Measurements from ENCODE around the gene FER1L5. TPM values are rescaled to one million over a fixed set of nuclear protein-coding genes. Genes with fewer than 3 reads are reported as not detected.

FER1L5 gene
- total and polyA plus RNA-seq, 10 donors = 0.02 to 0.23 (median 0.10) TPM; not detected in 3

DNA sequence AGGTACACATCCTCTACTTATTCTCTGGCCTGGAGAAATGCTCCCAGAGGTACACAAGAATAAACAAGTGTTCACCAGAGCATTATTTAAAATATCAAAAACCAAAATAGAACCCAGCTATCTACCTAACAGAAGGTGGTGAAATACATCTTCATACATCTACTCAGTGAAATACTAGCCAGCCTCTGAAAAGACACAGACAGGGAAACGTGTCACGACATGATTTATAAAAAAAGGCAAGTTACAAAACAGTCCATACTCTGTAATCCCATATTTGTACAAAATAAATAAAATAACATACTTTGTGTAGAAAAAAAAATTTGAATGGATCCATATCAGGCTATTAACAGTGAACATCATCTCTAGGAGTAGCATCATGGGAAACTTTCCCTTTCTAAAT is 42.6 kb upstream of the FER1L5 start:
- Histone ChIP-seq H3K27me3 (replicated peaks in 1 of 7) (no peaks in the 10 kb centered on the region), H3K4me1 (peaks cover 0 to 28% (median 11%) of the 10 kb centered on the region in 6 donors), H3K27ac (no peak overlapping the region), H3K9me3 (no peaks in the 10 kb centered on the region), H3K4me3 (no peak overlapping the region), H3K36me3 (peaks cover 3 to 100% (median 93%) of the 10 kb centered on the region in 6 donors)
- 84 to 95% (median 91%) methylated on average over 2 of the region's 2 CpGs for WGBS, 5 donors
- intact Hi-C loops (cut with DNase I; ENCODE audit: low total_unique reads) = no loop called here
- DNase-seq = no peak
- no peak for TF ChIP-seq POLR2AphosphoS5 (IDR thresholded peaks at IDR 0.05)
- TF ChIP-seq, protein P1, sequence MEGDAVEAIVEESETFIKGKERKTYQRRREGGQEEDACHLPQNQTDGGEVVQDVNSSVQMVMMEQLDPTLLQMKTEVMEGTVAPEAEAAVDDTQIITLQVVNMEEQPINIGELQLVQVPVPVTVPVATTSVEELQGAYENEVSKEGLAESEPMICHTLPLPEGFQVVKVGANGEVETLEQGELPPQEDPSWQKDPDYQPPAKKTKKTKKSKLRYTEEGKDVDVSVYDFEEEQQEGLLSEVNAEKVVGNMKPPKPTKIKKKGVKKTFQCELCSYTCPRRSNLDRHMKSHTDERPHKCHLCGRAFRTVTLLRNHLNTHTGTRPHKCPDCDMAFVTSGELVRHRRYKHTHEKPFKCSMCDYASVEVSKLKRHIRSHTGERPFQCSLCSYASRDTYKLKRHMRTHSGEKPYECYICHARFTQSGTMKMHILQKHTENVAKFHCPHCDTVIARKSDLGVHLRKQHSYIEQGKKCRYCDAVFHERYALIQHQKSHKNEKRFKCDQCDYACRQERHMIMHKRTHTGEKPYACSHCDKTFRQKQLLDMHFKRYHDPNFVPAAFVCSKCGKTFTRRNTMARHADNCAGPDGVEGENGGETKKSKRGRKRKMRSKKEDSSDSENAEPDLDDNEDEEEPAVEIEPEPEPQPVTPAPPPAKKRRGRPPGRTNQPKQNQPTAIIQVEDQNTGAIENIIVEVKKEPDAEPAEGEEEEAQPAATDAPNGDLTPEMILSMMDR (IDR thresholded peaks at IDR 0.05 in 8 of 11, conservative IDR thresholded peaks at IDR 0.05 in 3 of 11) = no peak
- TF ChIP-seq POLR2A (IDR thresholded peaks at IDR 0.05) = no peak

DNA sequence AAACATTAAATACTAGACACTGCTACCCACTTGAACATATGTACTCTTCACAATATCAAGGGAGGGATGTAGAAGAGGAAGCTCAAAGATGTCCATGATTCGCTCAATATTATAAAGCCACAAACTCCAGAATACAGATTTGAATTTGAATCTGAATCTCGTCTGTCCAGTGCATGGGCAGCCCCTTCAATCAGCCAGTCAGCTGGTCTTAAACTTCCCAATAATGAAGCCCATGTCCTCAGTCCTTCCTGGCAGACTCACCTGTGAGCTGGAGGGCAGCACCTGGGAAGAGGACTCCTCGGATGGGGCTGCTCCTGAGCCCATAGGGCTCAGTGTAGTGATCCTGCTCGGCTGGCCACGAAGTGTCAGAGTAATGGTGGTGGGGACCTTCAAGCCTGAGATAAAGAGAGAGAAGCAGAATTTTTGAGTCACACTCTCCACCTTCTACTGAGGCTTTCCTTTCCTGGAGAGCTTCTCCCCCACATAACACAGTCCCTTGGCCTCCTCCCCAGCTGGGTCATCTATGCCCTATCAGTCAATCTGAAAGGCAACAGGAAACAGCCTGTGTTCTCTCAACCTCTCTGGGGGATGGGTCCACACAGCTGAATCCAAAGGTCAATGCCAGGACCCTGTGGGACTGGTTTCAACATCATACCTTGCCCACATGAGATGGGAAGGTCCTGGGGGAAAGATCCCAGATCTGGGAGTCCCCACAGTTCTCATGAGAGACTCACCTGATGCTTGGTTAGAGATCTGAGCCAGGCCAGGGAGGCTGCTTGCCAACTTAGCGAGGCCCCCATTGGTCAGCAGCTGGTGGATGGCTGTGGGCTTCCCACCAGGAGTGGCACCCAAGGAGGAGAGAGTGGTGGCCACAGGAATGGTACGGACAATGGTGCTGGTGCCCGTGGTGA is 40.9 kb upstream of the FER1L5 start:
- peak overlapping the region in 2 of 8 donors; percentile 35 to 38 for H3K27ac ChIP-seq
- DNase-seq = no peak

DNA sequence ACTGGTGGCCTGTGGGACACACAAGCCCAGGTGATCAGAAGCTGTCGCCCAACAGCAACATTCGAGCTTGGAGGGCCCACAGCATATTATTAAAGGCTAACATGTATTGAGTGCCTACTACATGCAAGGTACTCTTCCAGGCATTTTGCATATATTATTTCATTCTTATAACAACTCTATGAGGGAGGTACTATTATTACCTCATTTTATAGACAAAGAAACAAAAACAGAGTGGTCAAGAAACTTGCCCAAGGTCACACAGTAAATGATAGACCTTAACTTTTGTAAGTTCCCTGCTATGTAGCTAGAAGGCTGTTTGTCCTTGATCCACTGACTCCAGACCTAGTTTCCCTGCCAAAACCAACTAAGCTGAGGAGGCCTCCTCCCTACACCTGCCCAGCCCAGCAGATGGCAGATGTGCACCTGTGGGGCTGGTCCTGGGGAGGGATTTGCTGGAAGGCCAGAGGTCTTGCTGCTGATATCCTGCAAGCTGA is 40.2 kb upstream of the FER1L5 start:
- Histone ChIP-seq H3K4me3 (no peak overlapping the region), H3K36me3 (peaks cover 3 to 100% (median 99%) of the 10 kb centered on the region in 6 donors), H3K27ac (peak overlapping the region in 2 of 8 donors; percentile 35 to 38), H3K4me1 (peaks cover 0 to 20% (median 6%) of the 10 kb centered on the region in 6 donors), H3K9me3 (no peaks in the 10 kb centered on the region), H3K27me3 (replicated peaks in 1 of 7) (no peaks in the 10 kb centered on the region)
- 96 to 100% (median 97%) methylated on average over 2 of the region's 2 CpGs for WGBS, 5 donors
- intact Hi-C loops (cut with DNase I; ENCODE audit: low total_unique reads) = no loop called here
- no peak for DNase-seq
- no peak for TF ChIP-seq POLR2A (IDR thresholded peaks at IDR 0.05)
- TF ChIP-seq POLR2AphosphoS5 (IDR thresholded peaks at IDR 0.05) = no peak
- TF ChIP-seq, protein P1 (IDR thresholded peaks at IDR 0.05 in 8 of 11, conservative IDR thresholded peaks at IDR 0.05 in 3 of 11) = no peak

More for the DNA sequence above, 40.9 kb upstream of the FER1L5 start:
- Histone ChIP-seq H3K27me3 (replicated peaks in 1 of 7) (no peaks in the 10 kb centered on the region), H3K4me3 (no peak overlapping the region), H3K4me1 (peaks cover 0 to 20% (median 6%) of the 10 kb centered on the region in 6 donors), H3K9me3 (no peaks in the 10 kb centered on the region), H3K36me3 (peaks cover 3 to 100% (median 96%) of the 10 kb centered on the region in 6 donors)
- WGBS, 5 donors = 88 to 93% (median 89%) methylated on average over 8 of the region's 8 CpGs
- intact Hi-C loops (cut with DNase I; ENCODE audit: low total_unique reads) = no loop called here
- TF ChIP-seq, protein P1 (IDR thresholded peaks at IDR 0.05 in 8 of 11, conservative IDR thresholded peaks at IDR 0.05 in 3 of 11) = no peak
- TF ChIP-seq POLR2A (IDR thresholded peaks at IDR 0.05) (no peak), POLR2AphosphoS5 (IDR thresholded peaks at IDR 0.05) (no peak)

DNA sequence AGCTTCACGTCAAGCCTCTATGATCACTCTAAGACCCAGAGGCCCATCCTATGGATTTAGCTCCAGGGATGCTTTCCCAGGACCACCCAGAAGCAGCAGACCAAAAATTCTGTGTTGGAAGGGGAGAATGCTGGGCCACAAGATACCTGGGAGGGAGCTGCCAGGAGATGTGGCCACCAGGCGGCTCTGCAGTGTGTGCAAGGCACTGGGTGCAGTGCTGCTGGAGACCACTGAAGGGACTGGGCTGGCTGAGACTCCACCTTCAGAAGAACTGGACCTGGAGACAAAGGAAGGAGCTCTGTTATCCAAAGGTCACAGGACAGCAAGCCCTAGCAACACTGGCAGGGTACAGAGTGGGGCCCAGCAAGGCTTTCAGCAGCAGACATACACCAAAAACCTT is 38.5 kb upstream of the FER1L5 start:
- Histone ChIP-seq H3K27ac (no peak overlapping the region), H3K27me3 (replicated peaks in 1 of 7) (no peaks in the 10 kb centered on the region), H3K36me3 (peaks cover 8 to 100% (median 99%) of the 10 kb centered on the region in 6 donors), H3K4me3 (no peak overlapping the region), H3K9me3 (no peaks in the 10 kb centered on the region), H3K4me1 (peaks cover 0 to 29% (median 6%) of the 10 kb centered on the region in 6 donors)
- no peak for DNase-seq
- 89 to 100% (median 98%) methylated on average over 2 of the region's 2 CpGs for WGBS, 5 donors
- intact Hi-C loops (cut with DNase I; ENCODE audit: low total_unique reads) = no loop called here
- no peak for TF ChIP-seq POLR2AphosphoS5 (IDR thresholded peaks at IDR 0.05)
- no peak for TF ChIP-seq POLR2A (IDR thresholded peaks at IDR 0.05)
- TF ChIP-seq, protein P1 (IDR thresholded peaks at IDR 0.05 in 8 of 11, conservative IDR thresholded peaks at IDR 0.05 in 3 of 11) = no peak

All from spleen (tissue), 11 donors.